Measurements from ENCODE around the gene BTBD7. TPM values are rescaled to one million over a fixed set of nuclear protein-coding genes. Genes with fewer than 3 reads are reported as not detected.
"Not testable (repeated sequence)": the region's sequence is repeated elsewhere in the genome, so short reads cannot be mapped to it uniquely, and the experiment has no call there.

Gene BTBD7
- total and polyA plus RNA-seq, 5 donors = 8.5 to 32.2 (median 28.2) TPM

GRCh38 chr14:93233078-93233477 lies 99.8 kb downstream of the BTBD7 start:
- ATAC-seq; DNase-seq; H3K4me3 ChIP-seq (ENCODE audit: low read length); H3K9me3 ChIP-seq (ENCODE audit: control insufficient read depth, low read length); intact Hi-C loops (cut with DNase I); H3K4me1 ChIP-seq (ENCODE audit: control insufficient read depth, insufficient read depth, low read length); H3K27me3 ChIP-seq (ENCODE audit: control insufficient read depth, insufficient read depth); H3K27ac ChIP-seq (ENCODE audit: low read length): not testable (repeated sequence)
- 87% methylated on average over 5 of the region's 5 CpGs for WGBS

- Histone ChIP-seq H3K9me3 (ENCODE audit: control insufficient read depth, low read length) (no peaks in the 10 kb centered on the region), H3K27ac (ENCODE audit: low read length) (no peak overlapping the region), H3K4me1 (ENCODE audit: control insufficient read depth, insufficient read depth, low read length) (no peaks in the 10 kb centered on the region), H3K27me3 (ENCODE audit: control insufficient read depth, insufficient read depth) (no peaks in the 10 kb centered on the region), H3K4me3 (ENCODE audit: low read length) (no peak overlapping the region)
- 55% methylated on average over 17 of the region's 17 CpGs for WGBS
- intact Hi-C loops (cut with DNase I) = no loop called here
- ATAC-seq (no peak), DNase-seq (peak in 1 of 3 donors; percentile 38)
Observed at GRCh38 chr14:93232159-93232558, 100.7 kb downstream of the BTBD7 start.

GRCh38 chr14:93231129-93231979 lies 101.5 kb downstream of the BTBD7 start:
- ATAC-seq (peak; percentile 58 to 62), DNase-seq (peak; percentile 28 to 68 (median 48))
- H3K27ac ChIP-seq (ENCODE audit: low read length) = no peak overlapping the region
- no peaks in the 10 kb centered on the region for H3K9me3 ChIP-seq (ENCODE audit: control insufficient read depth, low read length)
- peak overlapping the region; percentile 14 for H3K4me3 ChIP-seq (ENCODE audit: low read length)
- H3K4me1 ChIP-seq (ENCODE audit: control insufficient read depth, insufficient read depth, low read length) = no peaks in the 10 kb centered on the region
- WGBS = 24% methylated on average over 39 of the region's 39 CpGs
- intact Hi-C loops (cut with DNase I) = no loop called here
- H3K27me3 ChIP-seq (ENCODE audit: control insufficient read depth, insufficient read depth) = no peaks in the 10 kb centered on the region

- 95% methylated on average over 16 of the region's 16 CpGs for WGBS
- Histone ChIP-seq H3K4me3 (ENCODE audit: low read length) (no peak overlapping the region), H3K27me3 (ENCODE audit: control insufficient read depth, insufficient read depth) (no peaks in the 10 kb centered on the region), H3K9me3 (ENCODE audit: control insufficient read depth, low read length) (no peaks in the 10 kb centered on the region), H3K4me1 (ENCODE audit: control insufficient read depth, insufficient read depth, low read length) (no peaks in the 10 kb centered on the region), H3K27ac (ENCODE audit: low read length) (no peak overlapping the region)
- intact Hi-C loops (cut with DNase I) = no loop called here
- peak in 1 of 2 donors; percentile 17 for ATAC-seq
- peak in 1 of 3 donors; percentile 50 for DNase-seq
Observed at GRCh38 chr14:93230539-93230938, 102.3 kb downstream of the BTBD7 start.

- WGBS = 97% methylated on average over 8 of the region's 8 CpGs
- Histone ChIP-seq H3K4me3 (ENCODE audit: low read length) (no peak overlapping the region), H3K9me3 (ENCODE audit: control insufficient read depth, low read length) (no peaks in the 10 kb centered on the region), H3K4me1 (ENCODE audit: control insufficient read depth, insufficient read depth, low read length) (no peaks in the 10 kb centered on the region), H3K27me3 (ENCODE audit: control insufficient read depth, insufficient read depth) (no peaks in the 10 kb centered on the region), H3K27ac (ENCODE audit: low read length) (no peak overlapping the region)
- intact Hi-C loops (cut with DNase I) = loop anchor here in 1 of 4 donors (10.0 kb wide), 1 partner anchor 386 kb away; no protein-coding TSS in a partner anchor
- DNase-seq (no peak), ATAC-seq (no peak)
Observed at GRCh38 chr14:93228550-93228949, 104.3 kb downstream of the BTBD7 start.

- 97% methylated on average over 27 of the region's 27 CpGs for WGBS
- H3K27me3 ChIP-seq (ENCODE audit: control insufficient read depth, insufficient read depth) = no peaks in the 10 kb centered on the region
- no peaks in the 10 kb centered on the region for H3K9me3 ChIP-seq (ENCODE audit: control insufficient read depth, low read length)
- no peak overlapping the region for H3K27ac ChIP-seq (ENCODE audit: low read length)
- DNase-seq = peak in 1 of 3 donors; percentile 50
- H3K4me3 ChIP-seq (ENCODE audit: low read length) = no peak overlapping the region
- intact Hi-C loops (cut with DNase I) = loop anchor here in 1 of 4 donors (10.0 kb wide), 1 partner anchor 391 kb away; no protein-coding TSS in a partner anchor
- ATAC-seq = no peak
- no peaks in the 10 kb centered on the region for H3K4me1 ChIP-seq (ENCODE audit: control insufficient read depth, insufficient read depth, low read length)
Observed at GRCh38 chr14:93223565-93223964, 109.3 kb downstream of the BTBD7 start.

GRCh38 chr14:93220509-93220908 lies 112.3 kb downstream of the BTBD7 start:
- intact Hi-C loops (cut with DNase I) = loop anchor here in 1 of 4 donors (10.0 kb wide), 1 partner anchor 394 kb away; no protein-coding TSS in a partner anchor
- H3K9me3 ChIP-seq (ENCODE audit: control insufficient read depth, low read length) = no peaks in the 10 kb centered on the region
- no peaks in the 10 kb centered on the region for H3K4me1 ChIP-seq (ENCODE audit: control insufficient read depth, insufficient read depth, low read length)
- no peak overlapping the region for H3K4me3 ChIP-seq (ENCODE audit: low read length)
- no peak overlapping the region for H3K27ac ChIP-seq (ENCODE audit: low read length)
- H3K27me3 ChIP-seq (ENCODE audit: control insufficient read depth, insufficient read depth) = no peaks in the 10 kb centered on the region
- ATAC-seq = no peak
- DNase-seq = no peak

- ATAC-seq (no peak), DNase-seq (peak in 1 of 3 donors; percentile 58)
- Histone ChIP-seq H3K27me3 (ENCODE audit: control insufficient read depth, insufficient read depth) (no peaks in the 10 kb centered on the region), H3K4me1 (ENCODE audit: control insufficient read depth, insufficient read depth, low read length) (no peaks in the 10 kb centered on the region), H3K4me3 (ENCODE audit: low read length) (no peak overlapping the region), H3K9me3 (ENCODE audit: control insufficient read depth, low read length) (no peaks in the 10 kb centered on the region), H3K27ac (ENCODE audit: low read length) (no peak overlapping the region)
- intact Hi-C loops (cut with DNase I) = no loop called here
- WGBS = 52% methylated on average over 3 of the region's 3 CpGs
Observed at GRCh38 chr14:93219103-93219726, 113.6 kb downstream of the BTBD7 start.

- DNase-seq (no peak), ATAC-seq (no peak)
- H3K4me3 ChIP-seq (ENCODE audit: low read length) = no peak overlapping the region
- H3K27ac ChIP-seq (ENCODE audit: low read length) = no peak overlapping the region
- intact Hi-C loops (cut with DNase I) = no loop called here
- no peaks in the 10 kb centered on the region for H3K4me1 ChIP-seq (ENCODE audit: control insufficient read depth, insufficient read depth, low read length)
- H3K27me3 ChIP-seq (ENCODE audit: control insufficient read depth, insufficient read depth) = no peaks in the 10 kb centered on the region
- no peaks in the 10 kb centered on the region for H3K9me3 ChIP-seq (ENCODE audit: control insufficient read depth, low read length)
- WGBS = 92% methylated on average over 2 of the region's 2 CpGs
Observed at GRCh38 chr14:93214598-93214997, 118.2 kb downstream of the BTBD7 start.

- intact Hi-C loops (cut with DNase I) = no loop called here
- Histone ChIP-seq H3K9me3 (ENCODE audit: control insufficient read depth, low read length) (no peaks in the 10 kb centered on the region), H3K4me3 (ENCODE audit: low read length) (no peak overlapping the region), H3K27ac (ENCODE audit: low read length) (no peak overlapping the region), H3K27me3 (ENCODE audit: control insufficient read depth, insufficient read depth) (no peaks in the 10 kb centered on the region), H3K4me1 (ENCODE audit: control insufficient read depth, insufficient read depth, low read length) (peaks cover 2% of the 10 kb centered on the region)
- no peak for ATAC-seq
- DNase-seq = no peak
- 69% methylated on average over 3 of the region's 3 CpGs for WGBS
Observed at GRCh38 chr14:93212432-93212831, 120.4 kb downstream of the BTBD7 start.
